ENCODE data around the gene SLC15A2.

The SLC15A2 gene

DNA sequence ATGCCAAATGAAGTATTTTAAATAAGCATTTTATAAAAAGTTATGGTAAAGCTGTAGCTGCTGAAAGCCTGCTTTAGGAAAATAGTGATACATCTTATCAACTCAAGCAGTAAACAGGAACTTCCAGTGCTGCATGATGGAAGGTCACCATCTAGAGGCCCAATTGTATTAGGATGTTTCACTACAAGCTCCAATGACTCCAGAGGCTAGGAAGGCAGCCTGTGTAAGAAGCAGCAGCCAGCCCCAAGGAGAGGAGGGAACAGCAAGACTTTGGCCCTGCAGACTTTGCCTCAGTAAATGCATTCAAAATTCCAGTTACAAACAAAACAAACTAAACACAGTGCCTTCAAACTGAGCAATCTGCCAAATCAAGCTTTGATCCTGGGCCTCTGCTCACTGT is 95.7 kb downstream of the SLC15A2 start:
- no peak for DNase-seq

DNA sequence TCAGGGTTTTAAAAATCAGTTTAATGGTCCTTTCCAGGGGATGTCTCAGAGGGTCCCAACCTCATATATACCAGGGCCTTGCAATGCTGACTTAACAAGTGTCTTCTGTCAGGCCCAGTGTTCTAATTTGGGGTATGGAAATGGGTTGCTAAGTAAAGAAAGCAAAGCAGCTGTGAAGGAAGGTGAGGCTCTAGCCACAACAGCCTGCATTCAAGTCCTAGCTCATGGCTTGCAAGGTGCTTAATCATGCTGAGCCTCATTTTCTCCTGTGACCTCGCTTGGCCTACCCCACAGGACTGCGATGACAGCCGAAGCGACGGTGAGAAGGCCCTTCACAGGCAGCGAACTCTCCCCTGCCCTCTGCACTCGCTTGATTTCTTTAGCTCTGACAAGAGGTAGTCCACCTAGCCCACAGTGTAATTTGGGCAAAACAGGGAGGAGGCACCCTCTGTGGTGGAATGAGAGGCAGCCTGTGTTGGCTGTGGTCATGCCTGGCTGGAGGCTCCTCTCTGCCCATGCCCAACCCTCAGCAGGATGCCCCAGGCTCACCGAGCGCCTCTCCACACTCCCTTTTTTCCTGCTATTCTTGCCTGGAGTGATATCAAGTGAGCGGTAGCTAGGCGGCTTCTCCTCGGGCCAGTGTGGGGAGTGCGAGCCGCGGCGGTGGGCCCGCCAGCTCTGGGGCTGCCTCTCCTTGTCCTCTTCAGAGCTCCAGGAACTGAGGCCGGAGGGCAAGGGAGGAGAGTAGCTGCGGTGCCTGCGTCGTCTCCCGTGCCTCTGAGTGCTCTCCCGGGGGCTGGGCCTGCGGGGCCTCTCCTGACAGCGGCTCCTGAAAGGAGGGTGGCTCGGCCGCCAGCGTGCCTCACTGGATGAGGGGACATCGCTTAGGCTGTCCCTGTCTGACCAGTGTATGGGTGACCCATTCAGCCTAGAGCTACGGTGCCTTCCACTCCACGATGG is 98.7 kb downstream of the SLC15A2 start:
- no peak for DNase-seq
